Ascending aorta (tissue), 2 donors: ENCODE measurements around the gene MARCHF10. TPM values are rescaled to one million over a fixed set of nuclear protein-coding genes. Genes with fewer than 3 reads are reported as not detected.

ENCODE experiments used
- DNase-seq, 2 donors: peaks; one replicate each; pipeline ENCODE4 v3.0.0-alpha.2; 2019; ENCODE audit warnings: low spot score in 2 of 2
- H3K27ac ChIP-seq, 2 donors: fragments of 200-600 bp; sonication (generic); one replicate each; pipeline ENCODE4 v1.5.1; 2016 to 2017; ENCODE audit warnings: mild to moderate bottlenecking in 1 of 2
- H3K27me3 ChIP-seq: fragments of 200-600 bp; sonication (generic); one replicate; pipeline ENCODE4 v1.5.1; 2017
- H3K36me3 ChIP-seq, 2 donors: fragments of 200-600 bp; sonication (generic); one replicate each; pipeline ENCODE4 v1.5.1; 2016
- H3K4me1 ChIP-seq, 2 donors: fragments of 200-600 bp; sonication (generic); one replicate each; pipeline ENCODE4 v1.5.1; 2016 to 2017; ENCODE audit warnings: mild to moderate bottlenecking in 1 of 2
- H3K4me3 ChIP-seq, 2 donors: fragments of 200-600 bp; sonication (generic); one replicate each; pipeline ENCODE4 v1.5.1; 2016 to 2017; ENCODE audit warnings: mild to moderate bottlenecking in 1 of 2
- H3K9me3 ChIP-seq, 2 donors: fragments of 200-600 bp; sonication (generic); one replicate each; pipeline ENCODE4 v1.5.1; 2016
- CTCF ChIP-seq, 3 experiments: fragments of 200-600 bp in 2 of 3; fragments of 450-650 bp in 1 of 3; sonication (generic) in 2 of 3; IDR thresholded peaks; one replicate each; pipeline ENCODE4 v1.5.1; 2016 to 2019; ENCODE audit warnings: antibody characterized with exemption in 3 of 3, mild to moderate bottlenecking in 1 of 3, moderate library complexity in 1 of 3
- intact Hi-C: fragments of 100-400 bp; cut with DNase I; formaldehyde crosslinking; loops from one replicate; pipeline ENCODE4 v1.15.1; 2023
- total RNA-seq: library from RNA; depleted of rRNA; stranded (reverse); fragments of >200 nt; gene quantifications from one replicate; pipeline ENCODE4 v1.1.0, GENCODE V29; 2016

Gene MARCHF10
- total RNA-seq, 1 donor from 2014 or later: not detected

GRCh38 chr17:62739645-62740388 lies 68.3 kb downstream of the MARCHF10 start:
- Histone ChIP-seq H3K27ac (no peak overlapping the region), H3K27me3 (no peaks in the 10 kb centered on the region), H3K4me3 (no peak overlapping the region), H3K9me3 (no peaks in the 10 kb centered on the region), H3K4me1 (no peaks in the 10 kb centered on the region), H3K36me3 (no peaks in the 10 kb centered on the region)
- no peak for TF ChIP-seq CTCF (IDR thresholded peaks at IDR 0.05)
- DNase-seq: no peak
- intact Hi-C loops: no loop called here

- no peaks in the 10 kb centered on the region for H3K27me3 ChIP-seq
- no peaks in the 10 kb centered on the region for H3K36me3 ChIP-seq
- H3K9me3 ChIP-seq: no peaks in the 10 kb centered on the region
- DNase-seq: no peak
- H3K4me1 ChIP-seq: no peaks in the 10 kb centered on the region
- H3K4me3 ChIP-seq: no peak overlapping the region
- TF ChIP-seq CTCF (IDR thresholded peaks at IDR 0.05): no peak
- intact Hi-C loops: no loop called here
- H3K27ac ChIP-seq: no peak overlapping the region
Measured at GRCh38 chr17:62738281-62738680, 69.8 kb downstream of the MARCHF10 start.

- Histone ChIP-seq H3K27ac (no peak overlapping the region), H3K9me3 (no peaks in the 10 kb centered on the region), H3K27me3 (no peaks in the 10 kb centered on the region), H3K36me3 (no peaks in the 10 kb centered on the region), H3K4me1 (no peaks in the 10 kb centered on the region), H3K4me3 (no peak overlapping the region)
- no peak for TF ChIP-seq CTCF (IDR thresholded peaks at IDR 0.05)
- no peak for DNase-seq
- intact Hi-C loops: no loop called here
Measured at GRCh38 chr17:62737513-62737912, 70.6 kb downstream of the MARCHF10 start.

- Histone ChIP-seq H3K4me3 (no peak overlapping the region), H3K27me3 (no peaks in the 10 kb centered on the region), H3K4me1 (no peaks in the 10 kb centered on the region), H3K9me3 (no peaks in the 10 kb centered on the region), H3K27ac (no peak overlapping the region), H3K36me3 (no peaks in the 10 kb centered on the region)
- intact Hi-C loops: no loop called here
- DNase-seq: no peak
- TF ChIP-seq CTCF (IDR thresholded peaks at IDR 0.05): no peak
Measured at GRCh38 chr17:62735044-62735651, 73.0 kb downstream of the MARCHF10 start.

GRCh38 chr17:62732125-62732524 lies 76.0 kb downstream of the MARCHF10 start:
- Histone ChIP-seq H3K27ac (no peak overlapping the region), H3K27me3 (no peaks in the 10 kb centered on the region), H3K36me3 (no peaks in the 10 kb centered on the region), H3K9me3 (no peaks in the 10 kb centered on the region), H3K4me1 (no peaks in the 10 kb centered on the region), H3K4me3 (no peak overlapping the region)
- intact Hi-C loops: no loop called here
- no peak for DNase-seq
- no peak for TF ChIP-seq CTCF (IDR thresholded peaks at IDR 0.05)
